NCI-H2171 treated with DMSO at 0.1 percent for 48 hours (cell line): ENCODE data around the gene SIK3.

Experiments
- DNase-seq: peaks from one replicate; lab custom pipeline; 2025; lab: John Stamatoyannopoulos, UW

The SIK3 gene

GRCh38 chr11:117110294-117110950 lies 12.2 kb upstream of the SIK3 start:
- no peak for DNase-seq

DNA sequence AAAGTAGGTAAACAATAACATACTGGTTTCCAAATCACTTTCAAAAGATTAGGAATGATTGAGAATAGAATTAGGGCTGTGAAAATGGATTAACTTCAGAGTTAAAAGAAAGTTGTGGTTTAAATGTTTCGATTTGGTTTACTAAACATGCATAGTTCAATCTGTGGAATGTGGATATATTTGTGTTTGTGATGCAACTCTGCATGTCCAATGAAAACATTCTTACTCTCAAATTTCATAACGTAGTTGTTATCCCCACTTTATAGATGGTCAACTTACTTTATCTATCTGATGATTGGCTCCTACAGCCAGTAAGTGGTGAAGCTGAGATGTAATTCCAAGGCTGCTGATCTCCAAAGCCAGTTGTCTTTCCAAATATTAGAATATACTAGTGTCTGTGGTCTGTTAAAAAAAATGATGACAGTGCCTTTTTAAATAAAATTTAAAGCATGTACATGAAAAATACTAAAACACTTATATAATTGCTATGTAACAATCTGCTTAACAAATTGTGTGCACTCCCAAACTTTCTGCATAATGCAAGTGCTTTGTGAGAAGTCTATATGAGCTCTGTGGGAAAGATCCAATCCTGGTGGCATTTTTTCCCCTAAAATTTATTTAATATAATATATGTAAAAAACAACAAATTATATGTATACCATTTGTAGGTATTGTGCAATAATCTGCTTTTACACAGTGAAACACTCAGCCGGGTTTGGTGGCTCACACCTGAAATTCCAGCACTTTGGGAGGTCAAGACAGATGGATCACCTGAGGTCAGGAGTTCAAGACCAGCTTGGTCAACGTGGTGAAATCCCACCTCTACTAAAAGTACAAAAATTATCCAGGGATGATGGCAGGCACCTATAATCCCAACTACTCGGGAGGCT lies 9.7 kb upstream of the SIK3 start:
- DNase-seq = no peak

DNA sequence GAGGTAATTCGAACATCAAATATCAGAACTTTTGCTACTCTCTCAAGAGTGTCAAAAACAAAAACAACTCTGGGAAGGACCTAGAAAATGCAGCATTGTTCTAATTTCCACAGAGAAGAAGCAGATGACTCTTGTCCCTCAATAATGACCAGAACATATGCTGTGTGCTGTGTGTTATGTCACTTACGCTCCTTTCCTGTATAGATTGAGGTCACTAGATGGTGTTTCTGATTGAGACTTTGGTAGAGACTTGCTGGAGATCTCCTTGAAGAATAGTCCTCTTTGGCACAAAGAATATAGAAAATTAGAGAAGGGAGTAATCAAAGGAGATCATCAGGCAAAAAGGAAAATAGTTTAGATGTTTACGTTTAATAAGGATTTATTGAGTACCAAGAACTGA lies 2.3 kb upstream of the SIK3 start:
- DNase-seq = no peak

GRCh38 chr11:117099696-117100095 lies 1.5 kb upstream of the SIK3 start:
- no peak for DNase-seq

- DNase-seq = peak; percentile 57
Observed at GRCh38 chr11:117097389-117098268, 599 bp downstream of the SIK3 start.

GRCh38 chr11:117097014-117097388 lies 1.2 kb downstream of the SIK3 start:
- no peak for DNase-seq

GRCh38 chr11:117096201-117096991 lies 1.8 kb downstream of the SIK3 start:
- DNase-seq = no peak

DNA sequence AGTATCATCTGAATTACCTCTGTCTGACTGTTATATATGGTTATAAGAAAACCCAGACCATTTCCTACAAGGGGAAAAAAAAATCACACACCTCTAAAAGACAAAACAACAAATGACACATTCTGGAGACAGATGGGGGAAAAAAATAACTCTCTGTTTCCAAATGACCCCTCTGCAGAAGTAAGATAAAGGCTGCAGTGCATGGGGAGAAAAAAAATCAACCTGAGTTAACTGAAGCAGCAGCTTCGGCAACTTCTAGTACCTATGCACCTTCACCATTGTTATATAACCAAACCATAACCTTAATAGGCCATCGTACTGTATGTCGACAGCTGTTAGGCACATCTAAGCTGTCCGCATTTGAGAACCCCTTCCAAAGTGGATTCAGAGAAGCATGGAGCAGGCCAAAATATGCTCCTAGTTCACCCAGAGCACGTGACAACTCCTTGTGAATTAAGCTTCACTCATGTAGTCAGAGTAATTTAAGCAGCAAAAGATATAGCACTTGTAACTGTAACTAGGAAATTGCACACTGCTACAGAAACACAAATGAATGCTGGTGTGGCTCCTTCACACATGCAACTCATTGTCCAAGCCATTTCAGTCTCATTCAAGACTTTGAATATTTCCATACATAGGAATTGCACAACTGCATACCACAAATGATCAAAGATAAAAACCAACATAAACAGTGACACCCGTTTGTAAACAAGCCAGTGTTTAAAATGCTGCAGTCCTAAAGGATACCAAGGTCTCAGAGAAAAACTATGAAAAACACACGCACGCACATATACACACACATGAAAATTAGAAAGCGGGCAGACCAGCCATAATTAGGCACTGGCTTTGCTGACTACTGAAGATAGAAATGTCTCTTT lies 2.7 kb downstream of the SIK3 start:
- DNase-seq = peak; percentile 73

GRCh38 chr11:117094776-117095175 lies 3.5 kb downstream of the SIK3 start:
- peak; percentile 9 for DNase-seq

DNA sequence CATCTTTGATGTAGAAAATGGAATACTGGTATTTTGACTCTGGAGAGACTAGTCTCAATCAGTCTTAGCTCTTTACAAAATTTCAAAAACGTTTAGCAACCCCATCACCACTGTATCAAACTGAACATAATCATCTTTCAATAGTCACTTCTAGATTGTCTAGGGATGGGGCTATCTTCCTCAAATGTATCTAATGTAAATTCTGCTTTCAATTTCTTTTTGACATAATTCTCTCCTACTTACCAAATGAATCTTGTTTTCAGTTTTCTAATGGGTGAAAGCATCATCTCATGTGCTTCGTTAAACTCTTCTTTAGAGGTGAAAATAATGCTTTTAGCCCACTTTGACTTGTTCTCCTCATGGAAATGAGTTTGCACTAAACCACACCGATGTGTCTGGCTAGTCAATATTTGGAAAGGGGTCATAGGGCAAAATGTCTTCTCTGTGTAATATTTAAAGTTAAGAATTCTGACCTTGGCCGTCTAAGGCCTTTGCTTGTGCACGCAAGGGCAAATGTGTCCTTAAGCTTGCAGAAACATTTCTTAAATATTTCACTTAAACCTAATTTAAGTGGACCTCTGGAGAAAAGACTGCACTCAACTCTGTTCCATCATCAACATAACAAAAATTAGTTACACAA lies 5.2 kb downstream of the SIK3 start:
- no peak for DNase-seq

GRCh38 chr11:117091753-117092477 lies 6.3 kb downstream of the SIK3 start:
- DNase-seq = no peak

DNA sequence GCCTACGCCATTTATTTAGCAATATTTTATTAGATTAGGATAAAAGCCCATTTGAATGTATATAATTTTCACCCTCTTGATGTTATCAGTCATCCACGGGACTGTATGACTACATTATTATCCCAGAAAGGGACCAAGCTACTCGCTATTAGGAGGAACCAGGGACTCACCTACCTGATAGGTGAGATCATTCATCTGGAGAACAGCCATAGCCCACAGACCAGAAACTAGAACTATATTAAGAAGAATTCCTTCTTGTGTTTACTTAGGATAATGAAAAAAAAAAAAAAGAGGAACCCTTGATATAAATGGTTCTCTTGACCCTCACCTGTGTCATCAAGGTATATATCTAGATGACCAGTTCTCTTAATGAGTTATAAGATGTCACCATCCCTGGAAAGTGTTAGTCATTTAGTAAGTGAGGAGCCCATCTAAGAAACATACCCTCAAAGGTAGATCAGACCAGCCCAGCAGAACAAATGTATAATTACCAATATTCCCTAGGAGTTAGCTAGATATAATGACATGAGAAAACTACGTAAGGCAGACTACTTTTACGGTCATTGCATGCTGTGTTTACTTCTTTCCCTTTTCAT lies 8.0 kb downstream of the SIK3 start:
- DNase-seq = no peak

DNA sequence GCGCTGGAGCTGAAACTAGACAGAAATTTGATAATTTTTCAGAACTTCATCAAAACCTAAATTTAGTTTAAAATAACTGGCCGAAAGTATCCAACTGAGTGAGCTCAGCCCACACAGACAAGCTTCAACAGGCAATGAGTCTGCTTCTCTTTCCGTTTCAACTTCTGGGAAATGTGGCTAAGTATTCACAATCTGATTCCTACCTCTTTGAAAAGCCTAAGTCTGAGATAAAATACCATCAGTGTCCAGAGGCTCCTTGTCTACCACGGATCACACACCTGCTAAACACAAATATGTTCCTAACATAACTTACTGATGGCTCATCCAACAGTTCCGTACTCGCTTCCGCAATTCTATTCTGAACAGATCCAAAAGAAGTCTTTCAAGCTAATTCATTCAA lies 8.5 kb downstream of the SIK3 start:
- no peak for DNase-seq

DNA sequence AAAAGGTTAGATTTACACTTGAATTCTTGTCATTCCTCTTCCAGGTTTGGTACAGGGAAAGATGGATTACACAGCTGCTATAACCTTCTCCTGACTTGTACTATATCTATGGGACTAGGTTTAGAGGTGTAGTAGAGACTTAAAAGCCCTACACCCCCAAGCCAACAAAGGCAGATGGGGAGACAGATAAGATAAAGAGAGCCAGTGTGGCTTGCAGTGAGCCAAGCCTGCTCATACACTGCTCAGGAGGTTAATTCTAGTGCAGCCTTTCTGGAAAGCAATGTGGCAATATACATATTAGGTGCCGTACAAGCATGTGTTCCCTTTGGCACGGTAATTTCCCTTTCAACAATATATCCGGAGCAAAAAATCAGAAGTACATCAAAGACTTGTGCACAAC lies 10.8 kb downstream of the SIK3 start:
- DNase-seq = no peak

DNA sequence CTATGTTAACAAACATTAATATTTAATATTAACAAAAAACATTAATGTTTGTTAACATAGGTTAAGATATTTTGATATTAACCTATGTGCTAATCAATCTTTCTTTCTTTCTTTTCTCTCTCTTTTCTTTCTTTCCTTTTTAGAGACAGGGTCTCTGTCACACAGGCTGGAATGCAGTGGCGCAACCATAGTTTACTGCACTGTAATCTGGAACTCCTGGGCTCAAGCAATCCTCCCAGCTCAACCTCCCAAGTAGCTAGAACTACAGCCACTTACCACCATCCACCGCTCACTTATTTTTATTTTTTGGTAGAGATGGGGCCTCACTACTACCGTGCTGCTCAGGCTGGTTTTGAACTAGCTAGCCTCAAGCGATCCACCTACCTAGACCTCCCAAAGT lies 13.2 kb downstream of the SIK3 start:
- no peak for DNase-seq

DNA sequence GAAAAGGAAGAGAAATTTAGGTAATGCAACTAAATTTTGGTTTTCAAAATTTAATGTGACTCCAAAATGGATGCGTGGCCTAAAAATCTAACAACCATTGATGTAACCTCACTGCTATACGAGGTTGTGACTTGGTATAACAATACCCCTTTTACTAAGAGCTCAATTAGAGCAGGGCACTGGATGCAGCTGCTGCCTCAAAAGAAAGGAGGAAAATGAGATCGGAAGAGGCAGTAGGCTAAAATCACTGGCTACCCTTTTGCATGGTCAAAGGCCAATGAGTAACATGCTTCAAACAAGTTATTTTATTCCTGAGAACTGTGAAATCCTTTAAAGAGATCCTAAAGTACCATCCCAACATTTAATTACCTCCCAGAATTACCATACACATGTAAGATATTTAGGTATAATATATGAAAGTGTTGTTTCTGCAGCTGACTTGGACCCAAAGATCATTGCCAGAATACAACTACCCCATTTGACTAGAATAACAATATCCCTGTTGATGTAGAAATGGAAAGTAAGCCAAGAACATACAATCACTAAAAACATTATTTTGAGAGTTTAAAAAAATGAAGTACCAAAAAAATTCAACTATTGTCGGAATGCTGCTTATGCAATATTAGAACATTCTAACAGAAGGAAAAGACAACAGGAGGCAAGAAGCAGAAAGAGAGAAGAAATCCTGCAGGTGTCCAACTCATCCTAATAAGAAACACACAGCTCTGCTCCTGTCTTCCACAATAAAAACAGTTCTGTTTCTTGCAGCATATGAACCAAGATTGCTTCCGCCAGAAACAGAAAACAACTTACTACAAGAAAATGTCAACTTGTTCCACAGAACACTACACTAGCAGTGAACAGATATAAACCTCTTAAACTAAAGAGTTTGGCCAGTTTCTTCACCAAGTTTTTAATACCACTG lies 15.0 kb downstream of the SIK3 start:
- DNase-seq = no peak

DNA sequence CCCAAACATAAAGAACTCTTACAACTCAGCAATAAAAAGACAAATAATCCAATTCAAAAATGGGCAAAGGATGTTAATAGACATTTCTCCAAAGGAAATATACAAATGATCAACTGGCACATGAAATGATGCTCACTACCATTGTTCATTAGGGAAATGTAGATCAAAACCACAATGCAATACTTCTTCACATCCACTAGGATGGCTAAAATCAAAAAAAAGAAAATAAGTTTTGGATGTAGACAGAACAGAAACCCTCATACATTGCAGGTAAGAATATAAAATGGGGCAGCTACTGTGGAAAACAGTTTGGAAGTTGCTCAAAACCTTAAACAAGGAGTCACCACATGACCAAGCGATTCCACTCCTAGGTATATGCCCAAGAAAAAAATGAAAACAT lies 16.3 kb downstream of the SIK3 start:
- no peak for DNase-seq

DNA sequence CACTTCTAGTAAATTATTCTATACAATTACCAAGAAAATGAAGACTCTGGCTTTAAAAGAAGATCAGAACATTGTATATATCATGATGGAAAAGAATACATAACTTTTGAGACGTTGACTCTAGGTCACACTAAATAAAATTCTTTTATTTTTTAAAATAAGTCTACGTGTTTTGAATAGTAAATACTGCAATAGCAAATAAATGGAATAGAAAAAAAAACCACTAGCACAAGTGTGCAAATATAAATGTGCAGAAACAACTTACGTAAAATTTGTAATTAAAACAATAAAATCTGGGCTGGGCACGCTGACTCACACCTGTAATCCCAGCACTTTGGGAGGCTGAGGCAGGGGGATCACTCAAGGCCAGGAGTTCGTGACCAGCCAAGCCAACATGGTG lies 17.9 kb downstream of the SIK3 start:
- no peak for DNase-seq
